GM12874 (cell line): ENCODE measurements around the gene PPM1H.

Experiments used
- CTCF ChIP-seq: IDR thresholded peaks from 2 replicates; pipeline ENCODE4 v1.5.1; 2011; ENCODE audit warnings: low read depth, mild to moderate bottlenecking, control low read depth, low read length, moderate library complexity; ENCODE audit not compliant: insufficient read depth

The PPM1H gene

DNA sequence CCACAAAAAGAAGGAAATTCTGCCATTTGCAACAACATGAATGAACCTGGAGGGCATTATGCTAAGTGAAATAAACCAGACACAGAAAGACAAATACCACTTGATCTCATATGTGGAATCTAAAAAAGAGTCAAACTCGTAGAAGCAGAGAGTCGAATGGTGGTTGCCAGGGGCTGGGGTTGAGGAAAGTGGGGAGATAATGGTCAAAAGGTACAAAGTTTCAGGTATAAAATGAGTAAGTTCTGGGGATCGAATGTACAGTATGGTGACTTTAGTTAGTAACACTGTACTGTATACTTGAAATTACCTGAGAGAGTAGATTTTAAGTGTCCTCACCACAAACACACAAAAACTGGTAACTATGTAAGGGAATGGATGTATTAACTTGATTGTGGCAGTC lies 129.4 kb downstream of the PPM1H start:
- no peak for TF ChIP-seq CTCF

DNA sequence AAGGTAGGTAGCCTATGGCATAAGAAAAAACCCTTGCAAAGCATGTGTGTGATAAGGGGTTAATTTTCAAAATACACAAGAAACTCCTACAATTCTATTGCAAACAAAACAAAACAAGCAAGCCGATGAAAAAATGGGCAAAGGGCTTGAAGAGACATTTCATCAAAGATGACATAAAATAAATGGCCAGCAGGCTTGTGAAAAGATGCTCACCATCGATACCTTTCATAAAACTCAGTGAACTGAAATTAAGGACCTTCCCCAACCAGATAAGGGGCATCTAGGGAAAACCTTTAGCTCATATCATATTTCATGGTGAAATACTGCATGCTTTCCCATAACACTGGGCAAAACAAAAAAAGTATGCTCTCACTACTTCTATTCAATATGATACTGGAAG lies 131.2 kb downstream of the PPM1H start:
- no peak for TF ChIP-seq CTCF

DNA sequence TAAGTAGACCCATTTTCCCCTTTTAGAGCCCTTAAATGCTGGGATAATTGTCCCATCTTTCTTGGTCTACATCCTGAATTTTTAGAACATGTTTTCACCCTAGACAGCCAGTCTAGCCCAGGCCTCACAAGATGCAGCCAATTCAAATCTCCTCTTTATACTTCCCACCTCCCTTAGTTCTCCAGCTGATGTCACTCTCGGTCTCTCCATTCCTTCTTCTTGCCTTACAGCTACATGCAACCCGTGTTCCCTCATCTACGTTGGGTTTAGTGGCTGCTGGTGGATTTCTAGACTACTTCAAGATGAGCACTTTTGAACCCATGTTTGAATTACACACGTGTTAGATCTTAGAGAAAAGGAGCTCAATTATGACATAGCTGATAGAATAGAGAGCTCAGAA lies 132.0 kb downstream of the PPM1H start:
- no peak for TF ChIP-seq CTCF

DNA sequence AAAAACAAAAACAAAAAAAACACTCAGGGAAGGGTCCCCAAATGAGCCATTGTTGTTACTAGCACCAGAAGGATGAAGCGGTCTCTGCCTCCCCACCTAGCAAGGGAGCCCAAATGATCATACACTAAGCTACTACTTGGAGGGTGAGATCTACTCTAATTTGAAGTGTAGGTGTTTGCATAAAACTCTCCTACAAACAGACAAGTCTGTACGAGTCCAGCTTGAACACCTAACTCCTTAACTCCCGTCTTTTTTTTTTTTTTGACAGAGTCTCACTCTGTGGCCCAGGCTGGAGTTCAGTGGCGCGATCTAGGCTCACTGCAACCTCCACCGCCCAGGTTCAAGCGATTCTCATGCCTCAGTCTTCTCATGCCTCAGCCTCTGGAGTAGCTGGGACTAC lies 132.6 kb downstream of the PPM1H start:
- no peak for TF ChIP-seq CTCF

DNA sequence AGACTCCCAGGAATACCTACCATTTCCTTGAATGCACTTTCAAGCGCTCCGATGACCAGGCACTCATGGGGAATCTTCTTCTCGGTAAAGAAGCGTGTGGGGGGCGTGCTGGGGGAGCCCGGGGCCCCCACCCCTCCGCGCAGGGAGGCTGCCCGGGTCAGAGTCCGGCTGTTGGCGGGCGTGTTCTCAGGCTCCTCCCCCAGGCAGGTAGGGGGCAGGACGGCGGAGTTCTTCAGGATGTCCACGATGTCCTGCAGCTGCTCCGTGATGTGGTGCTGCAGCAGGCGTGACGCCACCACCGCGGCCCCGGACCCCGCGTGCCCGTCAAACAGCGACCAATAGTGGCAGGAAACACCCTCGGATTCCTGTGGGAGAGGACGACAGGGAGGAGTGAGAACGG lies 133.2 kb downstream of the PPM1H start:
- no peak for TF ChIP-seq CTCF

DNA sequence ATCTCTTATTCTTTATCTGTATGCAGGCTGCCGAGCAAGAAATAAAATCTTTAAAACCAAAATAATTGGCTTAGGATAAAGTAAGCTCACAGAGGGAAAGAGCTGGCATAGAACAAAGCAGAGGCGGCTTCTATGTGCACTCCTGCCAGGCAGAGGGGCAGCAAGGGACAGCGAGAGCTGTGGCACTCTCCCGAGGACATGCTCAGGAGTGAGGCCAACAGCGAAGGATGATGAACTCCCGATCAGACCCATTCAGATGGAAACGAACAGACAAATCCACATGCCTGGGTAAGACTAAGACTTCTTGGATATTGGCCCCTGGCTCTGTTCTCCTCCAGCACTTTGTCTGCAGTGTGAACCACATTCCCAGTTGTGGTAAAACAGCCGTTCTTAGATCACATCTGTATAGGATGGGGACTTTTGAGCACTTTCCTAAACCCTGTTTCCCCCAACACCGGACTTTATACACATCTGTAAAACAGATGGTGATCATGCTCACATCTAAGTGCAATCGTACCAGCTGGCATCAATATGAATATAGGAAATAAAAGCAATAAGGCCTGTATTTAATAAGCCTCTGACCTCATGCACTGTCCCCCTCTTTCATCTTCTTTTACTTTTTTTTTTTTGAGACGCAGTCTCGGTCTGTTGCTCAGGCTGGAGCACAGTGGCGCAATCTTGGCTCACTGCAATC lies 134.1 kb downstream of the PPM1H start:
- TF ChIP-seq CTCF, result no peak

- no peak for TF ChIP-seq CTCF
Measured at GRCh38 chr12:62799766-62800406, 135.1 kb downstream of the PPM1H start.
